Activated naive CD8-positive, alpha-beta T cell treated with anti-CD3 and anti-CD28 coated beads for 36 hours (primary cell): Measurements from ENCODE around the gene TGFB1I1. TPM values are rescaled to one million over a fixed set of nuclear protein-coding genes. Genes with fewer than 3 reads are reported as not detected.

Experiments used
- DNase-seq: peaks from one replicate; pipeline ENCODE4 v3.0.0; 2021
- H3K27ac Mint-ChIP-seq: one replicate; pipeline ENCODE4 v1.8.0; 2022; ENCODE audit warnings: mild to moderate bottlenecking, moderate library complexity, mixed read lengths
- H3K27me3 Mint-ChIP-seq: one replicate; pipeline ENCODE4 v1.8.0; 2022; ENCODE audit warnings: mild to moderate bottlenecking, mixed read lengths
- H3K36me3 Mint-ChIP-seq: one replicate; pipeline ENCODE4 v1.8.0; 2021; ENCODE audit warnings: mild to moderate bottlenecking, mixed read lengths
- H3K4me1 Mint-ChIP-seq: one replicate; pipeline ENCODE4 v1.8.0; 2021; ENCODE audit warnings: mixed read lengths
- H3K4me3 Mint-ChIP-seq: one replicate; pipeline ENCODE4 v1.8.0; 2022; ENCODE audit warnings: mild to moderate bottlenecking, moderate library complexity, mixed read lengths
- H3K9me3 Mint-ChIP-seq: one replicate; pipeline ENCODE4 v1.8.0; 2022; ENCODE audit warnings: mixed read lengths
- total RNA-seq, 2 experiments: library from RNA; stranded (reverse); gene quantifications; one replicate each; pipeline ENCODE4 v1.2.3, GENCODE V29; 2021

TGFB1I1 gene
- total RNA-seq, 2 experiments from 2014 or later = 0.32 to 0.49 TPM

DNA sequence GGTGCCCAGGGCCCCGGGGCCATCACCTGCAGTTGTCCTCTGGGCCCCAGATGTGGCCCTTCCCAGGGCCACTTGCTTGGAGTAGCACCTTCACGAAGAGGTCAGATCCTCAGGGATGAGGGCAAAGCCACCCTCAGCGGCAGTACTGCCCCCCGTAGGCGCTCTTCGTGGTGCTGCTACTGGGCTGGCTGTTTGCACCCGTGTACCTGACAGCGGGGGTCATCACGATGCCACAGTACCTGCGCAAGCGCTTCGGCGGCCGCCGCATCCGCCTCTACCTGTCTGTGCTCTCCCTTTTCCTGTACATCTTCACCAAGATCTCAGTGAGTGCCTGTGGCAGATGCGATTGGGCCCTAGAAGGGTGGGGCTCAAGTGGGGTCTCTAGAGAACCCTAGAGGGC, 13.6 kb downstream of the TGFB1I1 start:
- Mint-ChIP-seq H3K27ac (no peak overlapping the region), H3K9me3 (no peaks in the 10 kb centered on the region), H3K27me3 (no peaks in the 10 kb centered on the region), H3K36me3 (peaks cover under 1% of the 10 kb centered on the region), H3K4me3 (no peak overlapping the region), H3K4me1 (peaks cover 3% of the 10 kb centered on the region)
- DNase-seq = no peak

DNA sequence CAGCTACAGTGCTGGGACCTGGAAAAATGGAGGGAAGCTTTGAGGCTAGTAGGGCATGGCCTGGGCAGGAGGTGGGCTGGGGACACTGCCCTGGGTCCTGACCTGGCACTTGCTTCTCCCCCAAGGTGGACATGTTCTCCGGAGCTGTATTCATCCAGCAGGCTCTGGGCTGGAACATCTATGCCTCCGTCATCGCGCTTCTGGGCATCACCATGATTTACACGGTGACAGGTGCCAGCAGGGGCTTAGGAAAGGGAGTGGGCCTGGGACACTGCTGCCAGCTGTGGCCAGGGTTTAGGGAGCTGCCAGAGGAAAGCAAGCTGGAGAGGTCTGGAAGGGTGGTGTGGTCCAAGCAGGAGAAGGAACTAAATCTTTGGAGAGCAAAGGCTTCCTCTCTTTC, 14.1 kb downstream of the TGFB1I1 start:
- Mint-ChIP-seq H3K4me3 (no peak overlapping the region), H3K27ac (no peak overlapping the region), H3K4me1 (peaks cover 3% of the 10 kb centered on the region), H3K36me3 (peaks cover 3% of the 10 kb centered on the region), H3K27me3 (no peaks in the 10 kb centered on the region), H3K9me3 (no peaks in the 10 kb centered on the region)
- no peak for DNase-seq

DNA sequence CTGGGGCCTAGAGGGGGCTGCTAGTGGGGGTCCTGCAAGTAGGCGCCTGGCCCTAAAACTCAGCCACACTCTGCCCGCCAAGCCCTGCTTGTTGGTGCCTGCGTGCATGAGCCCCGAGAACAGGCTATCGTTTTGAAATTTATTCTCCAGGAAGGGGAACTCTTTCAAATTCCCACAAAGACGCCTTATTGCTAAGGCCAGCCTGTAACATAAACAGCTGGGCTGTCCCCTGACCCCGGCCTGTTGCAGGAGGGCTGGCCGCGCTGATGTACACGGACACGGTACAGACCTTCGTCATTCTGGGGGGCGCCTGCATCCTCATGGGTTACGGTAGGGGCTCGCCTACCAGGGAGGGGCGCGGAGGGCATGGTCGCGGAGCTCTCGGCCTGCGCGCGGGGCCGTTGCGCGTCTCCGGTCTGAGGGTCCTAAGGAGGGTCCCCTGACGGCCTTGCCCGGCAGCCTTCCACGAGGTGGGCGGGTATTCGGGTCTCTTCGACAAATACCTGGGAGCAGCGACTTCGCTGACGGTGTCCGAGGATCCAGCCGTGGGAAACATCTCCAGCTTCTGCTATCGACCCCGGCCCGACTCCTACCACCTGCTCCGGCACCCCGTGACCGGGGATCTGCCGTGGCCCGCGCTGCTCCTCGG, 15.2 kb downstream of the TGFB1I1 start:
- Mint-ChIP-seq H3K4me3 (peak overlapping the region; percentile 78), H3K4me1 (peaks cover 3% of the 10 kb centered on the region), H3K27ac (no peak overlapping the region), H3K27me3 (no peaks in the 10 kb centered on the region), H3K36me3 (peaks cover 3% of the 10 kb centered on the region), H3K9me3 (no peaks in the 10 kb centered on the region)
- no peak for DNase-seq

DNA sequence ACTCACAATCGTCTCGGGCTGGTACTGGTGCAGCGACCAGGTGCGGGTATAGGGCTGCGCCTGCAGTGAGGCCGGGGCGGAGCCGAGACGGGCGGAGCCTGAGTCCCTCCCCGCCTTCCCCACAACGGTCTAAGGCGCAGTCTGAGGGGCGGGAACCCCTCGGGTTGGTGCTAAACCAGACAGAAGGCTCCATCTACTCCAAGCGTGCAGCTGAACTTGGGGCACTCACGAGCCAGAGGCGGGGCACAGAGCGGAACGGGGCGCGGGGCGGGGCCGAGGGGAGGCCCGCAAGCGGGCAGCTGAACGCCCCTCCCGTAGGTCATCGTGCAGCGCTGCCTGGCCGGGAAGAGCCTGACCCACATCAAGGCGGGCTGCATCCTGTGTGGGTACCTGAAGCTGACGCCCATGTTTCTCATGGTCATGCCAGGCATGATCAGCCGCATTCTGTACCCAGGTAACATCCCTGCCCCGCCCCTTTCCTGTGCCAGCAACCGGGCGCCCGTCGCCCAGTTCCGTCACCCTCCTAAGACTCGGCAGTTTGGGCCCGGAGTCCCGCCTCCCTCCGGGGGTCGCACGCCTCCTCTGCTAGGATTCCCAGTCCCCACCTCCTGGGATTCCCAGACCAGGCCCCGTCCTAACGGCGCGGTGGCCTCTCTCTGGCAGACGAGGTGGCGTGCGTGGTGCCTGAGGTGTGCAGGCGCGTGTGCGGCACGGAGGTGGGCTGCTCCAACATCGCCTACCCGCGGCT, 15.9 kb downstream of the TGFB1I1 start:
- H3K36me3 Mint-ChIP-seq = peaks cover 6% of the 10 kb centered on the region
- peak overlapping the region; percentile 78 for H3K4me3 Mint-ChIP-seq
- no peaks in the 10 kb centered on the region for H3K9me3 Mint-ChIP-seq
- peak; percentile 71 for DNase-seq
- no peak overlapping the region for H3K27ac Mint-ChIP-seq
- H3K27me3 Mint-ChIP-seq = no peaks in the 10 kb centered on the region
- H3K4me1 Mint-ChIP-seq = peaks cover 3% of the 10 kb centered on the region

DNA sequence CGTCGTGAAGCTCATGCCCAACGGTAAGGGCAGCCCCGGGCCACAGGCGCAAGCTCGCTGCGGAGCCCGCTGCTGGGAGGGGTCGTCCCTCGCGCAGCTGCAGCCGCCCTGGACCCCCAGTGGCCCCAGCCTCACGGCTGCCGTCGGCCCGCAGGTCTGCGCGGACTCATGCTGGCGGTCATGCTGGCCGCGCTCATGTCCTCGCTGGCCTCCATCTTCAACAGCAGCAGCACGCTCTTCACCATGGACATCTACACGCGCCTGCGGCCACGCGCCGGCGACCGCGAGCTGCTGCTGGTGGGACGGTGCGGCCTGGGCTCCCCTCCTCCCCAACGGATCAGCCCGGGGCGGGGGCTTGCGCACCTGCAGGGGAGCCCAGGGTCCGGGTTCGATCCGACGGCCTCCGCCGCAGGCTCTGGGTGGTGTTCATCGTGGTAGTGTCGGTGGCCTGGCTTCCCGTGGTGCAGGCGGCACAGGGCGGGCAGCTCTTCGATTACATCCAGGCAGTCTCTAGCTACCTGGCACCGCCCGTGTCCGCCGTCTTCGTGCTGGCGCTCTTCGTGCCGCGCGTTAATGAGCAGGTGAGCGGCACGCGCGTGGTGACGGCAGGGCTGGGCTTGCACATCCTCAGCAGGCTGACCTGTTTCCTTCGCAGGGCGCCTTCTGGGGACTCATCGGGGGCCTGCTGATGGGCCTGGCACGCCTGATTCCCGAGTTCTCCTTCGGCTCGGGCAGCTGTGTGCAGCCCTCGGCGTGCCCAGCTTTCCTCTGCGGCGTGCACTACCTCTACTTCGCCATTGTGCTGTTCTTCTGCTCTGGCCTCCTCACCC, 16.7 kb downstream of the TGFB1I1 start:
- H3K27ac Mint-ChIP-seq = no peak overlapping the region
- H3K4me1 Mint-ChIP-seq = peaks cover 3% of the 10 kb centered on the region
- peaks cover 6% of the 10 kb centered on the region for H3K36me3 Mint-ChIP-seq
- no peak for DNase-seq
- no peak overlapping the region for H3K4me3 Mint-ChIP-seq
- H3K27me3 Mint-ChIP-seq = no peaks in the 10 kb centered on the region
- H3K9me3 Mint-ChIP-seq = no peaks in the 10 kb centered on the region

DNA sequence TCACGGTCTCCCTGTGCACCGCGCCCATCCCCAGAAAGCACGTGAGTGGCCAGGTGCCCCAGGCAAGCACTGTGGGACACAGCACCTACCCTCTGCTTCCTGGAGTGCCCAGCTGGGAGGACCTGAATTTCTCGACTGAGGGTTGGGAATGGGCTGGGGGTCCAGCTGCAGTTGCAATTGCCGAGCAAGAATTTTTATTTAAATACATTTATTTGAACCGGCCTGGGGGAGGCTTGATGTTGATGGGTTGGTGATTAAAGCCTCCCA, 17.3 kb downstream of the TGFB1I1 start:
- Mint-ChIP-seq H3K27ac (no peak overlapping the region), H3K4me1 (peaks cover 3% of the 10 kb centered on the region), H3K4me3 (no peak overlapping the region)

DNA sequence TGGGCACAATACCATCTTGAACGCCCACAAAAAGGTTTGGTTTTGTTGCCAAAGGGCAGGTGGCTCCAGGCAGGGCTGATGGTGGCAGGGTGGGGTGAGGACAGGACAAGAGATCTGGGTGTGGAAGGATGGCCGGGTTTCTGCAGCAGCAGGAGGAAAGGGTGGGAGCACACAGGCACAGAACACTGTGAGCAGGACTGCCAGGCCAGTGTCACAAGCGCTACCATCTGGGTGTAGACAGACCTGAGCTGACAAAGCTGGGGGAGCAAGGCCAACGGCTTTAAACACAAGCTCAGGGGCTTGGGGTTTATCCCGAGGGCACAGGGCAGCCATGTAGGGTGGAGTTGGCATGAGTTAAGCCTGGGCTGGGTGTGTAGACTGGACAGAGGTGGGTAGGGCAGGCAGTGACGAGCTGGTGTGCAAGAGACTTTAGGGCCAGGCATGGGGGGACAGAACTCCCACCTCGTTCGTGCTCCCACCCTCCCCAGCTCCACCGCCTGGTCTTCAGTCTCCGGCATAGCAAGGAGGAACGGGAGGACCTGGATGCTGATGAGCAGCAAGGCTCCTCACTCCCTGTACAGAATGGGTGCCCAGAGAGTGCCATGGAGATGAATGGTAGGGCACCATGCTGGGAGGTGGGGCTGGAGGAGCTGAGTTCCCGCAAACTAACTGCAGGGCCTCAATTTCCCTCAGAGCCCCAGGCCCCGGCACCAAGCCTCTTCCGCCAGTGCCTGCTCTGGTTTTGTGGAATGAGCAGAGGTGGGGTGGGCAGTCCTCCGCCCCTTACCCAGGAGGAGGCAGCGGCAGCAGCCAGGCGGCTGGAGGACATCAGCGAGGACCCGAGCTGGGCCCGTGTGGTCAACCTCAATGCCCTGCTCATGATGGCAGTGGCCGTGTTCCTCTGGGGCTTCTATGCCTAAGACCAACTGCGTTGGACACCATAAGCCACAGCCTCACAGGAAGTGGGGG, 17.9 kb downstream of the TGFB1I1 start:
- H3K4me3 Mint-ChIP-seq = no peak overlapping the region
- peaks cover 3% of the 10 kb centered on the region for H3K4me1 Mint-ChIP-seq
- peaks cover 6% of the 10 kb centered on the region for H3K36me3 Mint-ChIP-seq
- no peaks in the 10 kb centered on the region for H3K9me3 Mint-ChIP-seq
- no peaks in the 10 kb centered on the region for H3K27me3 Mint-ChIP-seq
- DNase-seq = no peak
- H3K27ac Mint-ChIP-seq = no peak overlapping the region

More for the DNA sequence above, 17.3 kb downstream of the TGFB1I1 start:
- peaks cover 6% of the 10 kb centered on the region for H3K36me3 Mint-ChIP-seq
- no peaks in the 10 kb centered on the region for H3K27me3 Mint-ChIP-seq
- H3K9me3 Mint-ChIP-seq = no peaks in the 10 kb centered on the region
- no peak for DNase-seq

DNA sequence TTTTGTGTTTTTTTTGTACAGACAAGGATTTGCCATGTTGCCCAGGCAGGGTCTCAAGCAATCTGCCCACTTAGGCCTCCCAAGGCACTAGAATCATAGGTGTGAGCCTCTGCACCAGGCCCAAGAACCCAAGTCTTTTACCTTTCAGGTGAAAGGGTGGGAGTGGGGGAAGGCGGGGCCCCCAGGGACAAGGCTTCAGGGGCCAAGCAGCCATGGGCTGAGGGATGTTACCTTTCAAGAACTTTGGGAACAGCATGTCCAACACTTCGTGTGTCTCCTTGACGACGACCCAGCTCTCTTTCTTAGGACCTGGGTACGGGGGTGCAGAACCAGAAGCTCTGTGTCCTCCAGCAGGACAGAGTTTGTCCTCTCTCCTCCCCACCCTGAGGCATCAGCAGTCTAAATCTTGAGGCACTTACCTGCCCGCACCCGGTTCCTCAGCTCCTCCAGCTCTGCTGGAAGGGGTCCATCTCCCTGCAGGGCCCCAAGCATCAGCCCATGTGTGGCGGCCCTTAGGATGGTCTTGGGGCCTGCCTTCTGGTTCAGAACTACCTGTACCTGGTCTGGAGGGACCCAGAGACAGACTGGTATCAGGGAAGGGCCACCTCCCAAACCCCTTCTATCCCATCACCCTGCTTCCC, 19.9 kb downstream of the TGFB1I1 start:
- H3K27ac Mint-ChIP-seq = no peak overlapping the region
- DNase-seq = no peak
- no peaks in the 10 kb centered on the region for H3K9me3 Mint-ChIP-seq
- peaks cover 6% of the 10 kb centered on the region for H3K36me3 Mint-ChIP-seq
- H3K4me3 Mint-ChIP-seq = no peak overlapping the region
- H3K27me3 Mint-ChIP-seq = no peaks in the 10 kb centered on the region
- H3K4me1 Mint-ChIP-seq = peaks cover 3% of the 10 kb centered on the region

DNA sequence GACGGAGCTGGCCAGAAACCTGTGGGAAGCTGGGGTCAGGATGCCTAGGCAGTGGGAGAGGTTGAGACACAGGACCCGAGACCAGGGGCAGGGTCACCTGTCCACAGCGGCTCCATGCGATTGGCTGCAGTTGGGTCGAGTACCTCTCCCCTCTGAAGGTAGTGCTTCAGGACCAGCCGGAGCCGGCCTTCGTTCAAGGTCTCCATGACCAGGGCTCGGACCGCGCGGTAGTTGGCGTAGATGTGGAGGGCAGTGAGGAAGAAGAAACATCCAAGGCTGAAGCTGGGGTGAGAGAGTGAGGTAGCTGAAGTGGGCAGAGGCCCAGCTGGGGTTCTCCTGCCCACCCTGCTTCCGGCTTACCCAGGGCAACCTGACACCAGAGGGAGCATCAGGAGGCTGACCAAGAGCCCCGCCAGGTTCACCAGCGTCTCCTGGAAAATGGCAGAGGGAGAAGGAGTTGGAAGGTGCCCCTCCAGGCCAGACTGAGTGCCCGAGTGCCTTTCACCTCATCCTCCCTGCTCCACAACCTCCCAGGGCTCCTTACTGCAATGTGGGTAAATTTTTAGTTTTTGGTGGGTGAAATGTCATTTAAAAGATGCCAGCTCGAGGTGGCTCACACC, 21.7 kb downstream of the TGFB1I1 start:
- no peak for DNase-seq
- Mint-ChIP-seq H3K27me3 (no peaks in the 10 kb centered on the region), H3K4me3 (no peak overlapping the region), H3K4me1 (no peaks in the 10 kb centered on the region), H3K27ac (no peak overlapping the region), H3K9me3 (no peaks in the 10 kb centered on the region), H3K36me3 (peaks cover 6% of the 10 kb centered on the region)

DNA sequence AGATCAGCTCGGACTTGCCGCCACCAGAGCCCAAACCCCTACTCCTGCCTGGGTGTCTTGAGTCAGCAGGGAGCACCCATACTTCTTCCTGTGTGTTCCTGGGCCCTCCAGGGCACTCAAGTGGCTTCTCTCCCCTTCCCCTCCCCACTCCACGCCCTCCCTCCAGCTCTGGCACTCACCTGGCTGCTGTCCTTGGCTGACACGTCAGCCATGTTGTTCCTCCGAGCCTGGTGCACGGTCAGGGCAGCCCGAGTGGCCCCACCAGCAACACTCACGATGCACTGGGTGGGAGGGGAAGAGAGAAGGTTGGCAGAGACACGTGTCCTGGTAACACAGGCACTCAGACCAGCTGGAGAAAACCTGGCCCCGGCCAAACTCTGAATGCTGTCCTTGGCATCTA, 24.7 kb downstream of the TGFB1I1 start:
- DNase-seq = no peak
- H3K4me1 Mint-ChIP-seq = peaks cover 5% of the 10 kb centered on the region
- H3K27ac Mint-ChIP-seq = no peak overlapping the region
- H3K9me3 Mint-ChIP-seq = no peaks in the 10 kb centered on the region
- H3K36me3 Mint-ChIP-seq = peaks cover 5% of the 10 kb centered on the region
- no peak overlapping the region for H3K4me3 Mint-ChIP-seq
- no peaks in the 10 kb centered on the region for H3K27me3 Mint-ChIP-seq

DNA sequence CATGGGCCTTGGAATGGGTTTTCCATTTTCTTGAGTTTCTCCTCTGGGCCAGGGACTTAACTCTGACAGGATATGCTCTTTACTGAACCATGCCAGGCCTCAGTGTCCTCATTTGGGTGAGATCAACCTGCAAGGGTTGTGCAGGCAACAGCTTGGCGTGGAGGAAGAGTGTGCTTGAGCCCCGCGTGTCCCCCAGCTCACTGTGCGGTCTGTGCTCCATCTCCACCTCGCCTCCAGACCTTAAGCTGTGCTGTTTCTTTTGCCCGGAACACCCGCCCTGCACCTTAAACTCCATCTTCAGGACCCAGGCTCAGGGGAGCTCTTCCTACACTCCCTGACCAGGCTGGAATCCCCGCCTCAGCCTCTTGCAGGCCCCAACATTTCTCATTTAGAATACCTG, 26.5 kb downstream of the TGFB1I1 start:
- Mint-ChIP-seq H3K36me3 (peaks cover 2% of the 10 kb centered on the region), H3K27ac (no peak overlapping the region), H3K27me3 (no peaks in the 10 kb centered on the region), H3K4me1 (peaks cover 9% of the 10 kb centered on the region), H3K4me3 (no peak overlapping the region), H3K9me3 (no peaks in the 10 kb centered on the region)
- no peak for DNase-seq

DNA sequence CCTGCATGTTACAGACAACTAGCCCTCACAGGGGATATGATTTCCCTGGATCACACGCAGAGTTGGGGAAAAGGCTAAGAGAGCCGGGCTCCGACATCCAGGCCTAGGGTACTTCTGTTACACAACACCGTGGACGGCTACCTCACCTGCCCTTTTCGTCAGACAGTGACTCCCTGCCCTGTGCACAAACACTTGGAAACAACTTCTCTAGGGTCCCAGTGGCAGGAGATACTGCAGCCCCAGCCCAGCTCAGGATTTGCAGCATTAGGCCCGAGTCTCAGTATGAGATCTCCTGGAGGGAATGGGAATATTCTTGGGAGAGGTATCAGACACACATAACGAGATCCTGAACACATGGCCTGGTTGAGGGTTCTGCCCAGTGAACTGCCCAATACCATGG, 28.0 kb downstream of the TGFB1I1 start:
- H3K4me1 Mint-ChIP-seq = peaks cover 16% of the 10 kb centered on the region
- no peaks in the 10 kb centered on the region for H3K27me3 Mint-ChIP-seq
- H3K27ac Mint-ChIP-seq = no peak overlapping the region
- no peak for DNase-seq
- no peak overlapping the region for H3K4me3 Mint-ChIP-seq
- H3K9me3 Mint-ChIP-seq = no peaks in the 10 kb centered on the region
- H3K36me3 Mint-ChIP-seq = peaks cover 7% of the 10 kb centered on the region

DNA sequence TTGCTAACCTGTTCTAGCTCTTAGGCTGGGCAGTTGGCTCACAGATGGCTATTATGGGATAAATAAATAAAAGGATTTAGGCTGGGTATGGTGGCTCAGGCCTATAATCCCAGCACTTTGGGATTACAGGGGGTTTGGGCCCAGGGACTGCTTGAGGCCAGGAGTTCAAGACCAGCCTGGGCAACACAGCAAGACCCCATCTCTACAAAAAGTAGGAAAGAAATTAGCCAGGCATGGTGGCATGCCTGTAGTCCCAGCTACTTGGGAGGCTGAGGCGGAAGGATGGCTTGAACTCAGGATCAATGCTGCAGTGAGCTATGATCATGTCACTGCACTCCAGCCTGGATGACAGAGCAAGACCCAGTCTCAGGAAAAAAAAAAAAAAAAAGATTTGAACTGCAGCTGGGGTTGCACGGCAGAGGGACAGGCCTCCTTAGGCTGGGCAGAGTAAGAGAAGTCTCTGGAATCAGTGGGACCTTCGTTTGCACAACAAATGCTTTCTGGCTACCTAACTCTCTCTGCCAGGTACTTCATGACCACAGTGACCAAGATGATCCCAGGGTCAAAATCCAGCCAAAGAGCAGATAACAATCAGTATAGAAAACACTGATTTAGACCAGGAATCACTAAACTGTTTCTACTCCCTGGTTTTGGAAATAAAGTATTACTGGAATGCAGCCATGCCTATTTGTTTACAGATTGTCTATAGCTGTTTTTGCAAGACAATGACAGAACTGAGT, 29.4 kb downstream of the TGFB1I1 start:
- Mint-ChIP-seq H3K4me1 (peaks cover 30% of the 10 kb centered on the region), H3K27ac (no peak overlapping the region), H3K27me3 (no peaks in the 10 kb centered on the region), H3K36me3 (peaks cover 13% of the 10 kb centered on the region), H3K9me3 (no peaks in the 10 kb centered on the region), H3K4me3 (no peak overlapping the region)
- no peak for DNase-seq
